ENCODE data around the gene DOCK3.

- TF ChIP-seq POLR2AphosphoS5 (IDR thresholded peaks at IDR 0.05; ENCODE audit: insufficient read depth in 1 of 2, low read depth in 1 of 2) (no peak), POLR2A (IDR thresholded peaks at IDR 0.05) (no peak), CTCF (IDR thresholded peaks at IDR 0.05) (no peak)
Measured at GRCh38 chr3:50660386-50660785, 14.3 kb upstream of the DOCK3 start.

Data from vagina (tissue), 2 donors.